Breast epithelium (tissue), 4 donors: ENCODE results near the gene NFASC. TPM values are rescaled to one million over a fixed set of nuclear protein-coding genes. Genes with fewer than 3 reads are reported as not detected.

Experiments
- DNase-seq, 2 donors: peaks; one replicate each; pipeline ENCODE4 v3.0.0-alpha.2; 2019; ENCODE audit warnings: low spot score in 2 of 2
- H3K27ac ChIP-seq, 2 donors: fragments of 200-600 bp; sonication (generic) in 1 of 2; one replicate each; pipeline ENCODE4 v1.5.1; 2016 to 2019; ENCODE audit warnings: mild to moderate bottlenecking in 1 of 2
- H3K27me3 ChIP-seq, 2 donors: fragments of 200-600 bp; sonication (generic) in 1 of 2; one replicate each; pipeline versions ENCODE4 v1.5.1 to v1.6.0; 2017 to 2019; ENCODE audit warnings: control low read depth in 1 of 2, mild to moderate bottlenecking in 1 of 2
- H3K36me3 ChIP-seq: fragments of 200-600 bp; one replicate; pipeline ENCODE4 v1.5.1; 2019
- H3K4me1 ChIP-seq, 2 donors: fragments of 200-600 bp; sonication (generic); one replicate each; pipeline ENCODE4 v1.5.1; 2016 to 2019; ENCODE audit warnings: control low read depth in 1 of 2
- H3K4me3 ChIP-seq, 3 donors: fragments of 200-600 bp; sonication (generic); 1 replicate in 2 of 3; 2 replicates in 1 of 3; pipeline ENCODE4 v1.5.1; 2016 to 2019; ENCODE audit warnings: mild to moderate bottlenecking in 3 of 3, moderate library complexity in 2 of 3
- H3K9me3 ChIP-seq, 2 donors: fragments of 200-600 bp; sonication (generic) in 1 of 2; one replicate each; pipeline ENCODE4 v1.5.1; 2016 to 2019; ENCODE audit warnings: control low read depth in 1 of 2
- POLR2A ChIP-seq: fragments of 450-650 bp; IDR thresholded peaks from one replicate; pipeline ENCODE4 v1.6.1; 2016; ENCODE audit warnings: antibody characterized with exemption, mild to moderate bottlenecking, moderate library complexity
- POLR2AphosphoS5 ChIP-seq, 3 donors: sonication (generic); formaldehyde crosslinking; IDR thresholded peaks; one replicate each; pipeline ENCODE4 v1.6.1; 2017; ENCODE audit warnings: antibody characterized with exemption in 3 of 3
- intact Hi-C: fragments of 100-400 bp; cut with DNase I; formaldehyde crosslinking; loops from one replicate; pipeline ENCODE4 v1.15.1; 2023; ENCODE audit warnings: low total_unique reads
- total RNA-seq, 3 donors: library from RNA; depleted of rRNA; stranded (reverse); fragments of >200 nt; gene quantifications; one replicate each; pipeline ENCODE4 v1.1.0, GENCODE V29; 2016
- TF ChIP-seq, protein P1 (sequence below), 3 donors: fragments of 450-650 bp; IDR thresholded peaks; one replicate each; pipeline ENCODE4 v1.5.1; 2016 to 2017; ENCODE audit warnings: antibody characterized with exemption in 3 of 3, mild to moderate bottlenecking in 3 of 3, moderate library complexity in 3 of 3

The NFASC gene
- total RNA-seq, 3 donors from 2014 or later, result 1.6 to 19.5 (median 14.1) TPM

DNA sequence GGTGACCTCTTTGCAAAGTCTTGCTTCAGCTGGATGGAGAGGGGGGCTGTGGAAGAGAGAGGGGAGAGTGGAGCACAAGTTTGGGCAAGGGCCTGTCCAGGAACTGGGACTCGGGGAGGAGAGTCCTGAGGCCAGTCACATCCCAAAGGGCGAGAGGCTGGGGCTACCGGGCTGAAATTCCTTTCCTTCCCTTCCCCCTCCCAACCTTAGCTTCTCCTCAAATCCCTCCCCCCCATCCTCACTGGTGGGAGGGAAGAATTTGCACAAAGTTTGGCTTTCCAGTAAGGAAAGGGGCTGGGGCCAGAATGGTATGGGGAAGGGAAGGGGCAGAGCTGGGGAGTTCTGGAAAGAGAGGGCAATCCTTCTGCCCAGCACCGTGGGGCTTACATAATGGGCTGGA lies 173.2 kb downstream of the NFASC start:
- no peak overlapping the region for H3K27ac ChIP-seq
- peaks cover 0 to 55% of the 10 kb centered on the region in 2 donors for H3K27me3 ChIP-seq
- no peaks in the 10 kb centered on the region for H3K36me3 ChIP-seq
- DNase-seq, result no peak
- H3K4me1 ChIP-seq, result no peaks in the 10 kb centered on the region
- H3K4me3 ChIP-seq, result no peak overlapping the region
- no peak for TF ChIP-seq POLR2A
- no peak for TF ChIP-seq POLR2AphosphoS5 (IDR thresholded peaks at IDR 0.05)
- TF ChIP-seq, protein P1, sequence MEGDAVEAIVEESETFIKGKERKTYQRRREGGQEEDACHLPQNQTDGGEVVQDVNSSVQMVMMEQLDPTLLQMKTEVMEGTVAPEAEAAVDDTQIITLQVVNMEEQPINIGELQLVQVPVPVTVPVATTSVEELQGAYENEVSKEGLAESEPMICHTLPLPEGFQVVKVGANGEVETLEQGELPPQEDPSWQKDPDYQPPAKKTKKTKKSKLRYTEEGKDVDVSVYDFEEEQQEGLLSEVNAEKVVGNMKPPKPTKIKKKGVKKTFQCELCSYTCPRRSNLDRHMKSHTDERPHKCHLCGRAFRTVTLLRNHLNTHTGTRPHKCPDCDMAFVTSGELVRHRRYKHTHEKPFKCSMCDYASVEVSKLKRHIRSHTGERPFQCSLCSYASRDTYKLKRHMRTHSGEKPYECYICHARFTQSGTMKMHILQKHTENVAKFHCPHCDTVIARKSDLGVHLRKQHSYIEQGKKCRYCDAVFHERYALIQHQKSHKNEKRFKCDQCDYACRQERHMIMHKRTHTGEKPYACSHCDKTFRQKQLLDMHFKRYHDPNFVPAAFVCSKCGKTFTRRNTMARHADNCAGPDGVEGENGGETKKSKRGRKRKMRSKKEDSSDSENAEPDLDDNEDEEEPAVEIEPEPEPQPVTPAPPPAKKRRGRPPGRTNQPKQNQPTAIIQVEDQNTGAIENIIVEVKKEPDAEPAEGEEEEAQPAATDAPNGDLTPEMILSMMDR (IDR thresholded peaks at IDR 0.05), result no peak
- no peaks in the 10 kb centered on the region for H3K9me3 ChIP-seq
- intact Hi-C loops, result no loop called here

DNA sequence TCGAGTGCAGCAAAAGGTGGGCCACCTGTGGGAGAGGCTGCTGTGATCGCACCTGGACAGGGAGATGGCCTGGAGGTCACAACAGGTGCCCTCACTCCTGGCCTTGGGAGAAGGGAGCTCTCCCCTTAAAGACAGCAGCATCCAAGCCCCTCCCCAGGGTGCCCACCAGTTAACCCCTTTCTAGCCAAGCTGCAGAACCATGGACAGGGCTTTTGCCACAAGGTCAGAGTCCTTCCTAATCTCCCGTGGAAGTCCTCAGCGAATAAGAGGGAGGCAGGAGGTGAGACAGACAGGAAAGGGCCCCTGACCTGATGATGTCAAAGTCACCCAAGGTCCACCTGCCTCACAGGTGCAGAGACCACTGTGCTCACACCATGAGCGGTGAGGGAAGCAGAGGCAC lies 174.1 kb downstream of the NFASC start:
- no peak overlapping the region for H3K27ac ChIP-seq
- peaks cover 0 to 55% of the 10 kb centered on the region in 2 donors for H3K27me3 ChIP-seq

DNA sequence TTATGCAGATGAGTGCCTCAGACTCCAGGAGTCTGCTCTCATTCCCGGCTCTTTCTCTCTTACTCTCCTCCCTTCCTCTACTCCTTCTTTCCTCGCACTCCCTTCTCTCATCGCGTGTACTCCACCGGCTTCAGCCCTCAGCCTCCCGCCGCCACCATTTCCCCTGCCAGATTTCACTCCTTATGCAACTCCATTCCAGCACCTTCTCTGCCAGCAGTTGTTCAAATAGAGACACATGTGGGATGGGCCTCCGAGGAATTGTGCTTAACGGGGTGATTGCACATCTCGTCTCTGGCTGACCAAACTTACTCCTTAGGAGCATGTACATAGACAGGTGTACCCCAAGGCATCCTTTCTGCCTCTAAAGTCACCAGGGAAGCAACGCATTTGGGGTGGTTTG lies 174.5 kb downstream of the NFASC start:
- no peaks in the 10 kb centered on the region for H3K4me1 ChIP-seq
- no peaks in the 10 kb centered on the region for H3K9me3 ChIP-seq
- H3K4me3 ChIP-seq, result no peak overlapping the region
- peaks cover 0 to 55% of the 10 kb centered on the region in 2 donors for H3K27me3 ChIP-seq
- H3K27ac ChIP-seq, result no peak overlapping the region
- DNase-seq, result no peak
- intact Hi-C loops, result no loop called here
- TF ChIP-seq, protein P1 (IDR thresholded peaks at IDR 0.05), result no peak
- TF ChIP-seq POLR2A (no peak), POLR2AphosphoS5 (IDR thresholded peaks at IDR 0.05) (no peak)
- H3K36me3 ChIP-seq, result no peaks in the 10 kb centered on the region

More for the DNA sequence above, 174.1 kb downstream of the NFASC start:
- H3K4me3 ChIP-seq, result no peak overlapping the region
- no peak for DNase-seq
- H3K9me3 ChIP-seq, result no peaks in the 10 kb centered on the region
- H3K4me1 ChIP-seq, result no peaks in the 10 kb centered on the region
- no peaks in the 10 kb centered on the region for H3K36me3 ChIP-seq
- intact Hi-C loops, result no loop called here
- TF ChIP-seq, protein P1 (IDR thresholded peaks at IDR 0.05), result no peak
- TF ChIP-seq POLR2A (no peak), POLR2AphosphoS5 (IDR thresholded peaks at IDR 0.05) (no peak)

DNA sequence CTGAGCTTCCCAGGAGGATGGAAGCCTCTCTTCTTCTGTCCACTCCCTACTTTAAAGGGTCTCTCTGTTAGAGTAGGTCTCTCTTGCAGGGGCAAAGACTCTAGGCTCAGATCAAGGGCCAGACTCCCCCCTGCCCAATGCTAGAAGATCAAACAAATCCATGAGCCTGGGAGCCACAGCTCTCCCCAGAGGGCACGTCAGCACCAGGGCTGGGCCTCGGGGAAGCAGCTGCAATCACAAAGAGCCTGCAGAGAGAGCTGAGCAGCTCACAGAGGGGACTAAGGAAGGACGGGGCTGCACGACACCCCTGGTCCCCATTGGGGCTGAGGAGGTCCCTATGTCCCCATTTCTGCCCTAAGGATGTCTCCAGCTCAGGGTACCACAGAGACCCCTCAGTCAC lies 176.2 kb downstream of the NFASC start:
- no peaks in the 10 kb centered on the region for H3K4me1 ChIP-seq
- no peak overlapping the region for H3K4me3 ChIP-seq
- H3K27ac ChIP-seq, result no peak overlapping the region
- TF ChIP-seq, protein P1 (IDR thresholded peaks at IDR 0.05), result no peak
- H3K9me3 ChIP-seq, result no peaks in the 10 kb centered on the region
- H3K27me3 ChIP-seq, result peaks cover 0 to 54% of the 10 kb centered on the region in 2 donors
- no peaks in the 10 kb centered on the region for H3K36me3 ChIP-seq
- no peak for DNase-seq
- intact Hi-C loops, result no loop called here

DNA sequence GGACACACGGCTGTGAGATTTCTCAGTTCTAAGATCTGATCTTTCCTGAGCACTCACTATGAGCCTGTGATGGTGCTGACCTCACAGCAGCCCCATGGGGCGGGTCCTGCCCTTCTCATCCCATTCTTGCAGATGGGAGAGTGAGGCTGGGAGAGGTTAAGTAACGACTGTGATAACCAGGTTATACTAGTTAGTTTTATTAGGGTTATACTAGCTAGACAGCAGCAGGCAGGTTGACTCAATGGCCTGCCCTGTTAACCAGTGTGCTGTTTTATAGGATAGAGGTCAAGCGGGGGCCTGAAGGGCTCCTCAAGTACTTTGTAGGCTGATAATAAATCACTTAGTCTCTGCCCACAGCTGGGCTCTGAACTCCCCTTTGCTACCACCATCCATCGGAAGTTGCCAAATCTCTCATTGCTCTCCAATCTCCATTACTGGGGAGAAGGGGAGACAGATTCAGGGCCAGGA lies 177.1 kb downstream of the NFASC start:
- intact Hi-C loops, result no loop called here
- TF ChIP-seq, protein P1 (IDR thresholded peaks at IDR 0.05), result no peak
- TF ChIP-seq POLR2A, result no peak
- no peak for TF ChIP-seq POLR2AphosphoS5 (IDR thresholded peaks at IDR 0.05)
- Histone ChIP-seq H3K4me1 (no peaks in the 10 kb centered on the region), H3K27ac (no peak overlapping the region), H3K36me3 (no peaks in the 10 kb centered on the region), H3K4me3 (no peak overlapping the region), H3K27me3 (peaks cover 0 to 46% of the 10 kb centered on the region in 2 donors), H3K9me3 (no peaks in the 10 kb centered on the region)
- DNase-seq, result no peak
